HCT116 (cell line): ENCODE results near the gene ADAR.

Source experiments
- JUND ChIP-seq: IDR thresholded peaks from 2 replicates; pipeline ENCODE4 v1.6.1; 2012
- TF ChIP-seq, protein P1 (sequence below), 3 experiments: fragments of 200-600 bp in 1 of 3; sonication (generic) in 1 of 3; IDR thresholded peaks in 2 of 3; conservative IDR thresholded peaks in 1 of 3; 2 replicates each; pipeline ENCODE4 v1.5.1; 2012 to 2017; ENCODE audit warnings: low read depth in 2 of 3, low read length in 2 of 3, antibody characterized with exemption in 1 of 3, borderline replicate concordance in 1 of 3, control low read depth in 1 of 3, mild to moderate bottlenecking in 1 of 3, mixed read lengths in 1 of 3, mixed run types in 1 of 3, moderate library complexity in 1 of 3; ENCODE audit not compliant: insufficient read depth in 1 of 3
- TF ChIP-seq, protein P2 (sequence below): IDR thresholded peaks from 2 replicates; pipeline ENCODE4 v1.6.1; 2012

GRCh38 chr1:154590756-154591155, 17.2 kb downstream of the ADAR start:
- TF ChIP-seq, protein P1, sequence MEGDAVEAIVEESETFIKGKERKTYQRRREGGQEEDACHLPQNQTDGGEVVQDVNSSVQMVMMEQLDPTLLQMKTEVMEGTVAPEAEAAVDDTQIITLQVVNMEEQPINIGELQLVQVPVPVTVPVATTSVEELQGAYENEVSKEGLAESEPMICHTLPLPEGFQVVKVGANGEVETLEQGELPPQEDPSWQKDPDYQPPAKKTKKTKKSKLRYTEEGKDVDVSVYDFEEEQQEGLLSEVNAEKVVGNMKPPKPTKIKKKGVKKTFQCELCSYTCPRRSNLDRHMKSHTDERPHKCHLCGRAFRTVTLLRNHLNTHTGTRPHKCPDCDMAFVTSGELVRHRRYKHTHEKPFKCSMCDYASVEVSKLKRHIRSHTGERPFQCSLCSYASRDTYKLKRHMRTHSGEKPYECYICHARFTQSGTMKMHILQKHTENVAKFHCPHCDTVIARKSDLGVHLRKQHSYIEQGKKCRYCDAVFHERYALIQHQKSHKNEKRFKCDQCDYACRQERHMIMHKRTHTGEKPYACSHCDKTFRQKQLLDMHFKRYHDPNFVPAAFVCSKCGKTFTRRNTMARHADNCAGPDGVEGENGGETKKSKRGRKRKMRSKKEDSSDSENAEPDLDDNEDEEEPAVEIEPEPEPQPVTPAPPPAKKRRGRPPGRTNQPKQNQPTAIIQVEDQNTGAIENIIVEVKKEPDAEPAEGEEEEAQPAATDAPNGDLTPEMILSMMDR (IDR thresholded peaks at IDR 0.05 in 2 of 3, conservative IDR thresholded peaks at IDR 0.05 in 1 of 3; ENCODE audit: borderline replicate concordance in 1 of 3, insufficient read depth in 1 of 3, low read depth in 2 of 3, low read length in 2 of 3) = no peak
- TF ChIP-seq JUND = no peak
- TF ChIP-seq, protein P2, sequence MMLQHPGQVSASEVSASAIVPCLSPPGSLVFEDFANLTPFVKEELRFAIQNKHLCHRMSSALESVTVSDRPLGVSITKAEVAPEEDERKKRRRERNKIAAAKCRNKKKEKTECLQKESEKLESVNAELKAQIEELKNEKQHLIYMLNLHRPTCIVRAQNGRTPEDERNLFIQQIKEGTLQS = no peak
